Eye (tissue), 1 donor: ENCODE data around the gene CIDEC.
"Not testable (repeated sequence)": the region's sequence is repeated elsewhere in the genome, so short reads cannot be mapped to it uniquely, and the experiment has no call there.

Experiments
- DNase-seq: peaks from one replicate; pipeline ENCODE4 v3.0.0-alpha.2; 2015

Gene CIDEC

GRCh38 chr3:9900965-9901415 is 20.9 kb upstream of the CIDEC start:
- DNase-seq, result not testable (repeated sequence)

GRCh38 chr3:9899289-9899791 is 19.3 kb upstream of the CIDEC start:
- no peak for DNase-seq

- DNase-seq, result no peak
Observed at GRCh38 chr3:9898467-9899241, 18.6 kb upstream of the CIDEC start.

- DNase-seq, result no peak
Observed at GRCh38 chr3:9897408-9898372, 17.6 kb upstream of the CIDEC start.

- not testable (repeated sequence) for DNase-seq
Observed at GRCh38 chr3:9896755-9897407, 16.8 kb upstream of the CIDEC start.

- not testable (repeated sequence) for DNase-seq
Observed at GRCh38 chr3:9895715-9896114, 15.7 kb upstream of the CIDEC start.

- DNase-seq, result no peak
Observed at GRCh38 chr3:9893739-9894138, 13.7 kb upstream of the CIDEC start.

- DNase-seq, result no peak
Observed at GRCh38 chr3:9891072-9891622, 11.1 kb upstream of the CIDEC start.

- DNase-seq, result peak; percentile 97
Observed at GRCh38 chr3:9890249-9891071, 10.4 kb upstream of the CIDEC start, which contains the start of gene JAGN1. JAGN1 (plus strand) TSS chr3:9890610; CDS start chr3:9890723, 113 bp downstream.

GRCh38 chr3:9889405-9889804 is 9.4 kb upstream of the CIDEC start:
- DNase-seq, result no peak

GRCh38 chr3:9888540-9888939 is 8.5 kb upstream of the CIDEC start:
- no peak for DNase-seq

- DNase-seq, result no peak
Observed at GRCh38 chr3:9887480-9887879, 7.4 kb upstream of the CIDEC start.

GRCh38 chr3:9886328-9886727 is 6.3 kb upstream of the CIDEC start:
- DNase-seq, result no peak

- DNase-seq, result no peak
Observed at GRCh38 chr3:9884555-9885165, 4.6 kb upstream of the CIDEC start.

GRCh38 chr3:9883706-9884554 is 3.9 kb upstream of the CIDEC start:
- no peak for DNase-seq

- no peak for DNase-seq
Observed at GRCh38 chr3:9881441-9881840, 1.4 kb upstream of the CIDEC start.

- no peak for DNase-seq
Observed at GRCh38 chr3:9878700-9879099, 1.4 kb downstream of the CIDEC start.

GRCh38 chr3:9876991-9877390 is 3.1 kb downstream of the CIDEC start:
- DNase-seq, result no peak

GRCh38 chr3:9876255-9876654 is 3.8 kb downstream of the CIDEC start:
- DNase-seq, result not testable (repeated sequence)

- DNase-seq, result no peak
Observed at GRCh38 chr3:9875448-9875847, 4.6 kb downstream of the CIDEC start.
